ENCODE measurements around the gene DTHD1.
A peak's percentile ranks its signal among the peaks of the same experiment; 100 is the strongest.

The DTHD1 gene

DNA sequence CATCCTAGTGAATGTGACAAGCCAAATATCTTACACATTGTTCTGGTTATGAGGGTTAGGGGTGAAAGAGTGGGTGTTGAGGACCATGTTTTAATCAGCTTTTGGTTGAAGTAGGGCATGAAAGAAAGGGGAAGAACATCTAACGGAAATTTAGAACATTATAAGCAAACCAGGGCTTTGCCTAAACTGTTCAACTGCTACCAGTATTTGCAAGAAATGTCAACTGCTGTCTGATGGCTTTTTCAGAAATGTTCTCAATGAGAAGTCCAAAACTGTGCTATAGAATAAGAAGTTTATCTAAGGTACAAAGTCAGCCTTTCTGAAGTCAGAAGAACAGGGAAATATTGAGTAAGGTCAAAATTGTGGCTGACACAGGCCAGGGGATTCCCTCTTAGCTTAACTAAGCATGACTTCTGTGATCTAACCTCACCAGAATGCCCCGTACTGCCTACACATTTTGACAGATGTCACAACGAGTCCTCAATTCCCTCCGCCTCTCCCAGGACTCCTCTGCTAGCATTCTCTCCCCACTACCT, 67.1 kb downstream of the DTHD1 start:
- Histone ChIP-seq H3K9me3 (ENCODE audit: insufficient read depth, low read length) (no peaks in the 10 kb centered on the region), H3K4me3 (ENCODE audit: insufficient read length, low read depth) (no peak overlapping the region), H3K9ac (ENCODE audit: insufficient read length, low read depth) (no peak overlapping the region), H3K27me3 (ENCODE audit: insufficient read depth, insufficient read length) (no peaks in the 10 kb centered on the region), H3K36me3 (ENCODE audit: insufficient read depth, insufficient read length, low read length) (no peaks in the 10 kb centered on the region), H3K4me1 (ENCODE audit: insufficient read depth, insufficient read length) (no peaks in the 10 kb centered on the region)
- no peak for TF ChIP-seq SUZ12 (IDR thresholded peaks at IDR 0.05; ENCODE audit: extremely low read depth, insufficient read depth, insufficient read length)
- no peak for TF ChIP-seq YY1 (IDR thresholded peaks at IDR 0.05; ENCODE audit: insufficient read depth, insufficient read length)
- TF ChIP-seq ZNF274 (IDR thresholded peaks at IDR 0.05; ENCODE audit: low read depth, low read length) = no peak
- no peak for DNase-seq (ENCODE audit: low read depth, low spot score)

DNA sequence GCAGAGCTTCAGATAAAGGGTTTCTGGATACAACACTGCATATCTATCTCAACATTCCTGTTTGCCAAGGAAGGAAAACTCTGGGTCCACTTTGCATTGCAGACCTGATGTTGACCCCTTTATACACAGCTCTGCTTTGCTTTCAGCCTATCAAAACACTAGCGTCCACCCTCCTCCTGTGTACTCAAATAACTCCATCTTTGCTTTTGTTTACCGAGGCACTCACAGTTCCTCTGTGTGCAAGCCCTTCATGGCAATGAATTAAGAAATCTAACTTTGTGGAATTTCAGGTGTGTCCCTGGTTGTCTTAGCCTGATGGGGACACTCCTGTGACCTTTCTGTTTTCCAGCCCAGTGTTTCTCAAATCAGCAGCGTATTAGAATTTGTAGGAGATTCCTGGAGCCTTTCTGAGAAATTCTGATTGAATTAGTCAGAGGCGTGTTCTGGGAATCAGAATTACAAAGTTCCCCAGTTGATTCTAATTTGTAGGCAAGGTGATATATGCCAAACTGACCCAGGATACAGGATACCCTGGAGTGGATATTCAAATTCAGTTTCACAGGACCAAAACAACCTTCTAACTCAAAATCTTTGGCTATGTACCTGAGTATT, 68.6 kb downstream of the DTHD1 start:
- DNase-seq (ENCODE audit: low read depth, low spot score) = no peak
- H3K27me3 ChIP-seq (ENCODE audit: insufficient read depth, insufficient read length) = no peaks in the 10 kb centered on the region
- H3K9me3 ChIP-seq (ENCODE audit: insufficient read depth, low read length) = no peaks in the 10 kb centered on the region
- TF ChIP-seq YY1 (IDR thresholded peaks at IDR 0.05; ENCODE audit: insufficient read depth, insufficient read length) (no peak), SUZ12 (IDR thresholded peaks at IDR 0.05; ENCODE audit: extremely low read depth, insufficient read depth, insufficient read length) (no peak), ZNF274 (IDR thresholded peaks at IDR 0.05; ENCODE audit: low read depth, low read length) (no peak)
- no peak overlapping the region for H3K4me3 ChIP-seq (ENCODE audit: insufficient read length, low read depth)
- H3K36me3 ChIP-seq (ENCODE audit: insufficient read depth, insufficient read length, low read length) = no peaks in the 10 kb centered on the region
- H3K4me1 ChIP-seq (ENCODE audit: insufficient read depth, insufficient read length) = no peaks in the 10 kb centered on the region
- no peak overlapping the region for H3K9ac ChIP-seq (ENCODE audit: insufficient read length, low read depth)

DNA sequence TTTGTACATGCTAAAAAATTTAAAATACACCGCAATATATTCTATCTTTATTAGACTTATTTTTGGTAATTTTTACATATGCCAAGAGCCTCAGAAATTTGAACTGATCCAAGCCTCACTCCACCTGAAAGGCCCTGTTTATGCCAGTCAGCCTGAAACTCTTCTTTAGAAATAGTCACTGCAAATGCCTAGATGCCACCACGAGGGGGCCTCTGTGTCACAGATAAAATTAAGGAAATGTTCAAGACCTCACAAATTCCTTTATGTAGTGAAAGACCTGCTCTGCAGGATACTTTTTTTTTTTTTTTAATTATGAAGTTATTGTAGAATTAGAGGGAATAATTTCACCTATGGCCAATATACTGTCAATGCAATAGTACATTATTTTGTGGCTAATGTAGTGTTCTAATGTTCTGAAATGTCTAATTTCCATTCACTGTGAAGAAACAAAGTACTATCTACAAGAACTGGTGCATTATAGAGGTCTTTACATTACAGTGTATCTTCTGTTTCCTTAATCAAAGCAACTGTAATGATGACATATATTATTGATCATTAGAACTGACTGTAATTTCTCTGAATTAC, 69.8 kb downstream of the DTHD1 start:
- Histone ChIP-seq H3K27me3 (ENCODE audit: insufficient read depth, insufficient read length) (no peaks in the 10 kb centered on the region), H3K9me3 (ENCODE audit: insufficient read depth, low read length) (no peaks in the 10 kb centered on the region), H3K4me1 (ENCODE audit: insufficient read depth, insufficient read length) (no peaks in the 10 kb centered on the region), H3K4me3 (ENCODE audit: insufficient read length, low read depth) (no peak overlapping the region), H3K36me3 (ENCODE audit: insufficient read depth, insufficient read length, low read length) (no peaks in the 10 kb centered on the region), H3K9ac (ENCODE audit: insufficient read length, low read depth) (no peak overlapping the region)
- TF ChIP-seq SUZ12 (IDR thresholded peaks at IDR 0.05; ENCODE audit: extremely low read depth, insufficient read depth, insufficient read length) (no peak), YY1 (IDR thresholded peaks at IDR 0.05; ENCODE audit: insufficient read depth, insufficient read length) (no peak), ZNF274 (IDR thresholded peaks at IDR 0.05; ENCODE audit: low read depth, low read length) (no peak)
- DNase-seq (ENCODE audit: low read depth, low spot score) = peak; percentile 33

DNA sequence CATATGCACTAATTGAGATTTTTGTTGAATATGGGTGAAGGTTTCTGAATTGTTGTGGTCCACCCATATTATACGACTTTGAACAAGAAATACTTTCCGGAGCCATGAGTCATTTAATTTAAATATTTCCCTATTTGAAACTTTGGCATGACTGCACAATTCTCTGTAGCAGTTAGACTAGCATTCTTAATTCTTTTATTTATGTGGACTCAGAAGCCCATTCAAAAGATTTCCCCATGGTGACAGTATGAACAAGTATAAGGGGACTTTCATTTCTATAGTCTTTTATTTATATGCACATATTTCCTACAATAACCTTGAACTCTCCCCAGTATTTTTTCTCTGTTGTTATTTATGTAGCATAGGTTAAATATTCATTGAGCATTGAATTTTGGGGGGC, 72.6 kb downstream of the DTHD1 start:
- no peak for TF ChIP-seq SUZ12 (IDR thresholded peaks at IDR 0.05; ENCODE audit: extremely low read depth, insufficient read depth, insufficient read length)
- TF ChIP-seq YY1 (IDR thresholded peaks at IDR 0.05; ENCODE audit: insufficient read depth, insufficient read length) = no peak
- TF ChIP-seq ZNF274 (IDR thresholded peaks at IDR 0.05; ENCODE audit: low read depth, low read length) = no peak
- no peak overlapping the region for H3K4me3 ChIP-seq (ENCODE audit: insufficient read length, low read depth)
- no peaks in the 10 kb centered on the region for H3K27me3 ChIP-seq (ENCODE audit: insufficient read depth, insufficient read length)
- no peak overlapping the region for H3K9ac ChIP-seq (ENCODE audit: insufficient read length, low read depth)
- H3K36me3 ChIP-seq (ENCODE audit: insufficient read depth, insufficient read length, low read length) = no peaks in the 10 kb centered on the region
- no peak for DNase-seq (ENCODE audit: low read depth, low spot score)
- no peaks in the 10 kb centered on the region for H3K9me3 ChIP-seq (ENCODE audit: insufficient read depth, low read length)
- no peaks in the 10 kb centered on the region for H3K4me1 ChIP-seq (ENCODE audit: insufficient read depth, insufficient read length)

DNA sequence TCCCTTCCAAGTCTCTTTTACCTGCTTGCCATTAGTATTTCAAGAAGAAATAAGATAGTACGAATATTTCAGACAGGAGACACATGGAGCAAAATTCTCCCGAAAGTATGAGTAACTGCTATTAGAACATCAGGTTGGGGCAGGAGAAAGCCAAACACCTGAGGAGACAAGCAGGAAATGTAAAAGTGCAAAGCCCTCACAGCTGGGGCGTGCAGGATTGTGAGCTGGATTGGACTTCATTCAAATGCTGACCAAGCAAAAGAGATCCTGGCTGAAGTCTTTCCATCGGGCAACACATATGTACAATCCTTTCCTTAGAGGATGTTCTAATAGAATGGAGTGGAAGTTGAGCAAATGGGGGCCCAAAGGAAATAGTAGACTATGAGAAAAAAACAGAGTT, 76.8 kb downstream of the DTHD1 start:
- H3K27me3 ChIP-seq (ENCODE audit: insufficient read depth, insufficient read length) = no peaks in the 10 kb centered on the region
- H3K4me3 ChIP-seq (ENCODE audit: insufficient read length, low read depth) = no peak overlapping the region
- H3K4me1 ChIP-seq (ENCODE audit: insufficient read depth, insufficient read length) = no peaks in the 10 kb centered on the region
- no peak overlapping the region for H3K9ac ChIP-seq (ENCODE audit: insufficient read length, low read depth)
- no peak for DNase-seq (ENCODE audit: low read depth, low spot score)
- H3K36me3 ChIP-seq (ENCODE audit: insufficient read depth, insufficient read length, low read length) = no peaks in the 10 kb centered on the region
- no peaks in the 10 kb centered on the region for H3K9me3 ChIP-seq (ENCODE audit: insufficient read depth, low read length)
- TF ChIP-seq ZNF274 (IDR thresholded peaks at IDR 0.05; ENCODE audit: low read depth, low read length) (no peak), SUZ12 (IDR thresholded peaks at IDR 0.05; ENCODE audit: extremely low read depth, insufficient read depth, insufficient read length) (no peak), YY1 (IDR thresholded peaks at IDR 0.05; ENCODE audit: insufficient read depth, insufficient read length) (no peak)

DNA sequence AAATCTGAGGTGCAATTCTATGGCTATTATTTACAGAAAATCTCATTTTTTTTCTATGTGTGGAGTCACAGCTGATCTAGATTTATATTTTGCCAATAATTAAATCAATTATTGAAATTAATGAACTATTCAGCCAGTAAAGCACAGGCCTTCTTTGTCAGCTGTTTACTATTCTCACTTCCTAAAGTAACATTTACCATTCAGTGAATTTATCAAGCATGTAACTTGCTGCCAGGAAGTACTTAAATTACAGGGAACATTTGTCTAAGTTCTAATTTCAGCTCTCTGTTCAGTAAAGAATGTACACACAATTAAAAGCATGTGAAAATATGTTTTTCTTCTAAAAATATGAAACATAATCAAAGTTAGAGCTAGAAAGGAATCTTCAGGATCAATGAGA, 79.3 kb downstream of the DTHD1 start:
- TF ChIP-seq SUZ12 (IDR thresholded peaks at IDR 0.05; ENCODE audit: extremely low read depth, insufficient read depth, insufficient read length) (no peak), YY1 (IDR thresholded peaks at IDR 0.05; ENCODE audit: insufficient read depth, insufficient read length) (no peak), ZNF274 (IDR thresholded peaks at IDR 0.05; ENCODE audit: low read depth, low read length) (no peak)
- no peak for DNase-seq (ENCODE audit: low read depth, low spot score)
- no peak overlapping the region for H3K9ac ChIP-seq (ENCODE audit: insufficient read length, low read depth)
- no peaks in the 10 kb centered on the region for H3K4me1 ChIP-seq (ENCODE audit: insufficient read depth, insufficient read length)
- no peaks in the 10 kb centered on the region for H3K27me3 ChIP-seq (ENCODE audit: insufficient read depth, insufficient read length)
- H3K9me3 ChIP-seq (ENCODE audit: insufficient read depth, low read length) = no peaks in the 10 kb centered on the region
- H3K4me3 ChIP-seq (ENCODE audit: insufficient read length, low read depth) = no peak overlapping the region
- no peaks in the 10 kb centered on the region for H3K36me3 ChIP-seq (ENCODE audit: insufficient read depth, insufficient read length, low read length)

DNA sequence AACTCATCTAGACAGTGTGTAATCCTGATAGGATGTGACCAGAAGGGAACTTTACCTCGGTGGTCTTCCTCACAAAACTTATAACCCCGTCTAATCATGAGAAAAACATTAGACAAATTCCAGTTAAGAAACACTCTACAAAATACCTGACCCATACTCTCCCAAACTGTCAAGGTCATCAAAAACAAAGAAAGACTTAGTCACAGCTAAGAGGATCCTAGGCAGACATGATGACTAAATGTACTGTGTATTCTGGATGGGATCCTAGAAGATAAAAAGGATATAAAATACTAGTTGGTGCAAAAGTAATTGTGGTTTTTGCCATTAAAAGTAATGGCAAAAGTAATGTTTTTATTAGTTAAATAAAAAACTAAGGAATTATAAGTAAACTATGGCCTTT, 81.6 kb downstream of the DTHD1 start:
- Histone ChIP-seq H3K36me3 (ENCODE audit: insufficient read depth, insufficient read length, low read length) (no peaks in the 10 kb centered on the region), H3K4me1 (ENCODE audit: insufficient read depth, insufficient read length) (no peaks in the 10 kb centered on the region), H3K4me3 (ENCODE audit: insufficient read length, low read depth) (no peak overlapping the region), H3K9me3 (ENCODE audit: insufficient read depth, low read length) (no peaks in the 10 kb centered on the region), H3K27me3 (ENCODE audit: insufficient read depth, insufficient read length) (no peaks in the 10 kb centered on the region), H3K9ac (ENCODE audit: insufficient read length, low read depth) (no peak overlapping the region)
- no peak for DNase-seq (ENCODE audit: low read depth, low spot score)
- TF ChIP-seq ZNF274 (IDR thresholded peaks at IDR 0.05; ENCODE audit: low read depth, low read length) (no peak), YY1 (IDR thresholded peaks at IDR 0.05; ENCODE audit: insufficient read depth, insufficient read length) (no peak), SUZ12 (IDR thresholded peaks at IDR 0.05; ENCODE audit: extremely low read depth, insufficient read depth, insufficient read length) (no peak)

Measured in NT2/D1 (cell line).